GM19452 (cell line): Measurements from ENCODE around the gene MCOLN2.
"Not testable (repeated sequence)": the region's sequence is repeated elsewhere in the genome, so short reads cannot be mapped to it uniquely, and the experiment has no call there.

Source experiments
- ATAC-seq: cut with Tn5 transposase; IDR thresholded peaks from one replicate; pipeline ENCODE4 v1.9.1; 2021; ENCODE audit not compliant: unreplicated experiment

The MCOLN2 gene

GRCh38 chr1:84986561-84986960 is 10.4 kb downstream of the MCOLN2 start:
- ATAC-seq, result not testable (repeated sequence)

DNA sequence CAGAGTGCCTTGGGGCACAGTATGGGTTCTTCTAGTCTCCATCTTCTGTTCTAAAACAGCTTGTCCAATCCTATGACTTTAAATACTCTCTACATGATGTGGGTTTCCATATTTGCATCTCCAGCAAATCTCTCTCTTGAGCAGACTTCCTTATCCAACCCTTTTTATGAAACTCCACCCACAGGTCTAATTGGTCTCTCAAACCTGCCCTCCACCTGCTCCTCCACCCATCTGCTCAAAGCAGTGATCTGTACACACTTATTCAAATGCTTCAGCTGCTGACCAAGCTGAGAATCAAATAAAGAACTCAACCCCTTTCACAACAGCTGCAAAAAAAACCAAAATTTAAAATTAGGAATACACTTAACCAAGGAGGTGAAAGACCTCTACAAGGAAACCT is 11.5 kb downstream of the MCOLN2 start:
- no peak for ATAC-seq

DNA sequence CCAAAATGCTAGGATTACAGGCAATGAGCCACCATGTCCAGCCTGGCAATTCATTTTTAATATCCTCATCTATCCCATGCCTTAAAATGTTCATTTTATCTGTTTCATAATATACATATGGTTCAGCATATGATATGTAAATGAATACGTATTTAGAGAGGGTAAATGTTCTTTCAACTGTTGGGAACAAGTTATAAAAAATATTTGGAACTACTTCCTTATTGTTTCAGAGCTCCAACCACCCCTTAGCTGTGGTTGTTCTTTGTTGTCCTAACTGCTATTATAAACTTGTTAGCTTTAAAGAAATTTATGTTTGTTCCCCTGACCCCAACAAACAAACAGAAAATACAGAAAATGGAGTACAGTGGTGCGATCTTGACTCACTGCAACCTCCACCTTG is 14.5 kb downstream of the MCOLN2 start:
- ATAC-seq, result no peak

GRCh38 chr1:84975035-84975434 is 21.9 kb downstream of the MCOLN2 start:
- no peak for ATAC-seq

- ATAC-seq, result no peak
These were observed 23.2 kb downstream of the MCOLN2 start for GRCh38 chr1:84973498-84974334.

- ATAC-seq, result peak; percentile 45
These were observed 24.4 kb downstream of the MCOLN2 start for GRCh38 chr1:84972377-84972987.

GRCh38 chr1:84971957-84972356 is 25.0 kb downstream of the MCOLN2 start:
- peak; percentile 37 for ATAC-seq

DNA sequence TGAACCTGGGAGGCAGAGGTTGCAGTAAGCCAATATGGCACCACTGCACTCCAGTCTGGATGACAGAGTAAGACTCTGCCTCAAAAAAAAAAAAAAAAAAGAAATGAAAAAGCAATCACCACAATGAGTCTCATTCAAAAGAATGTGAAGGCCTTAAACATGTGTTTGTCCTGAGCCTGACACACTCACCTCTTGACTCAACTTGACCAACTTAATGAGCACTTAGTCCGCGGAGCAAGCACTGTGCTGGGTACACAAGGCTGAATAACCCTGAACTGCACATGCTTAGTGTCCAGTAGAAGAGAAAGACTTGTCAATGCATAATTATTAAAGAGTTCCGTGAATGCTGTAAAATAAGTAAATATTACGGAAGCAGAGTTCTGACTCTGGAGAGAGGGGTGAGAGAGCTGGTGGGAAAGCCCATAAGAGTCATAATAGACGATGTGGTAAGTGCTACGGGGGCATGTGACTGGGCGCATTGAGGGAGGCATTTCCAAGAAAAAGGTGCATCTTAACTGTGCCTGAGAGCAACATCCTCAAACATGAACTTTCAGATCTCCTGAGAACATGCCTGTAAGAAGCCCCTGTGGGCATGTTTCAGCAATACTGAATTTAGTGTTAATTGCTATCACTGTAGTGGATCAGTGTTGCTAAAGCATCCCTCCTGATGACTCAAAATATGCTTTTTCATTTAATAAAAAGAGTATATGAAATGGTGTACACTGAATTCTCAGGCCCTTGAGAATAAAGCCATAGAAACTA is 27.2 kb downstream of the MCOLN2 start:
- peak; percentile 57 for ATAC-seq

GRCh38 chr1:84968865-84969264 is 28.0 kb downstream of the MCOLN2 start:
- ATAC-seq, result no peak

- ATAC-seq, result no peak
These were observed 28.8 kb downstream of the MCOLN2 start for GRCh38 chr1:84968101-84968500.

- ATAC-seq, result no peak
These were observed 29.2 kb downstream of the MCOLN2 start for GRCh38 chr1:84967666-84968065.

DNA sequence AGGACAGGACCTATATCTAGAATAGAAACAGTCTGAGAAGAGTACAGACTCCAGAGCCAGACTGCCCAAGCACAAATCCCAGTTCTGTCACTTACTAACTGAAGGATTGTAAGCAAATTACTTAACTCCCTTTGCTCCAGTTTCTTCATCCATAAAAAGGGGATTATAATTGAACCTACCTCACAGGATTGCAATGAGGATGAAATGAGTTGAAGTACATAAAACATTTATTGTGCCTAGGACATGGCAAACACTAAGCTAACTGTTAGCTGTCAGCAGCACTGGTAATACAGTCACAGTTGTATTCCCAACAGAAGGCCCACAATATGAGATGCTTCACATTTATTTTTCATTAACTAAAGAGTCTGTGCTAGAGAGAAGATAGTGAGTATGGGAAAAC is 33.9 kb downstream of the MCOLN2 start:
- no peak for ATAC-seq

DNA sequence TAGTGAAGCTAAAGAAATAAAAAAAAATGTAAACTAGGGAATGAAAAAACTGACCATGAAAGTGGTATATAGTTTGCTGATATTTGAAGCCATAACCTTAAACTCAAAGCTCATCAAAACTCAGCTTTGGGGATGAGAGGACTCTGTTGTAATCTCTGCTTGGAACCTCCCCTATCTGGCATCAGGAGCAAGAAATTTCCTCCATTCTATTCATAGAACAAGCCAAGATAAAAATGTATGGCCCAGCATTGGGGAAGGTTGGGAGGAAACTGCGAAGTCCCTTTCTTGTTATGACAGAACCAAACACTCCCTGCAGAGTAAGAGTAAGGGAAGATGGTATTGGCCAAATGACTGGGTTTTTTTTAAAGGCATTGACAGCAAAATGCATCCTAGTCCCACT is 35.6 kb downstream of the MCOLN2 start:
- ATAC-seq, result no peak

DNA sequence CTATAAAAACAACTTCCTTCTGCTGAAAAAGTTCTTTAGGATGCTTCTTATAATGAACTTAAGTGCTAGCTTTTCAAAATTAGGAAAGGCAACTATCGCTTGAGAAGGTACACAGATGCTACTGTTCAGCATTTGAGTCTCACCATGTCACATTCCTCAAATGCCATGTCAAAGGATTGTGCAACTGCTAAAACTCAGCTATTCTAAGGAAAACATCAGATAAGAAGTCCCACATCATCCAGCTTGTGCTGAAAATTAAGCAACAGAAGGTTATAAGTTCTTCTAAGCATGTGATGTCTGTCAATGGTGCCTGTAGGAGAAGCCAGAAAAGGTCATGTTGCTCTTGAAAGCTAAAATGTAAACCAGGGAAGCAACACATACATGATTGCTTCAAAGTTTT is 36.5 kb downstream of the MCOLN2 start:
- no peak for ATAC-seq

- ATAC-seq, result peak; percentile 81
These were observed 37.6 kb downstream of the MCOLN2 start for GRCh38 chr1:84959294-84959693.

GRCh38 chr1:84957966-84958365 is 38.9 kb downstream of the MCOLN2 start:
- ATAC-seq, result no peak

- no peak for ATAC-seq
These were observed 40.3 kb downstream of the MCOLN2 start for GRCh38 chr1:84956655-84957054.

DNA sequence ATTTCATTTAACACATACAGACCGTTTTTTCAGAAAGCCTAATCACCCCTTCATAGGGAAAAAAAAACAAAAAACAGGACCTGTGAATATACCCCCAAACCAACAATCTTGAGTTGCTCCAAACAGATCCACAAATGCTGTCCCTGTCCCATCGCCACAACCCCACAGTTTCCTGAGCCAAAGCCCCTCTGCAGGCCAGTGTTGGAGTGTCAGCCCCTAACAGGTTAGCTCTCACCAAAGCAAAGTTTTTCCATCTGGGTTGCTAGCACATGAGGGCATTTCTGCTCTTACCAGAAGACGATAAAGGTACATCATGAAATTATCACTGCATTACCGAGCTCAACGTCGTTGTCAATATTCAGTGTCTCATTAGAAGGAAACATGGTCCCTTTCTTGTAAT is 40.8 kb downstream of the MCOLN2 start:
- no peak for ATAC-seq

- ATAC-seq, result no peak
These were observed 47.2 kb downstream of the MCOLN2 start for GRCh38 chr1:84949664-84950063.

- no peak for ATAC-seq
These were observed 49.1 kb downstream of the MCOLN2 start for GRCh38 chr1:84947536-84948410.

DNA sequence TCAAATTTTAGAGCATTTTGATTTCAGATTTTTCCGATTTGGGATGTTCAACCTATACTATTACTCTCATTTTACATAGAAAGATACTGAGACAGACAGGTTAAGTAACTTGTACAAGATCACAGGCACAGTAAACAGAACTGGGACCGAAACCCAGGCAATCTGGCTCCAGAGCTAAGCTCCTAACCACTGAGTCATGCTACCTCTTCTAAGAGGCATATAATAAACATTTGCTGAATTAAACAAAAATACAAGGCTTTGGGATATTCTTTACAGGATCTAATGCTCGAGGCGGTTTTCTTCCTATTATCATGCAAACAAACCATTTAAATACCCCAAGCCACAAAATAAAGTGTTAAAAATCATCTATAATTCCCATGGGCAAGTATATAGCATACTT is 50.3 kb downstream of the MCOLN2 start:
- ATAC-seq, result no peak
